HG02884 (cell line): Measurements from ENCODE around the gene CCDC68.
"Not testable (repeated sequence)": the region's sequence is repeated elsewhere in the genome, so short reads cannot be mapped to it uniquely, and the experiment has no call there.

ENCODE experiments used
- ATAC-seq: cut with Tn5 transposase; IDR thresholded peaks from one replicate; pipeline ENCODE4 v1.9.1; 2021; ENCODE audit warnings: mild to moderate bottlenecking, moderate library complexity; ENCODE audit not compliant: unreplicated experiment

Gene CCDC68

GRCh38 chr18:54958704-54959625 lies at the start of gene CCDC68:
Gene CCDC68, minus strand, starts transcription at chr18:54959461. Its CDS starts 16,670 bp downstream, at chr18:54942791.
- ATAC-seq: no peak

- ATAC-seq: no peak
Measured at GRCh38 chr18:55007602-55008001, 48.3 kb upstream of the CCDC68 start.

GRCh38 chr18:55003695-55004094 lies 44.4 kb upstream of the CCDC68 start:
- no peak for ATAC-seq

- ATAC-seq: no peak
Measured at GRCh38 chr18:55002261-55002660, 43.0 kb upstream of the CCDC68 start.

GRCh38 chr18:55001394-55002024 lies 42.2 kb upstream of the CCDC68 start:
- ATAC-seq: no peak

GRCh38 chr18:55000529-55000928 lies 41.3 kb upstream of the CCDC68 start:
- ATAC-seq: no peak

- ATAC-seq: no peak
Measured at GRCh38 chr18:54999016-54999415, 39.8 kb upstream of the CCDC68 start.

GRCh38 chr18:54995421-54996143 lies 36.3 kb upstream of the CCDC68 start:
- no peak for ATAC-seq

- ATAC-seq: no peak
Measured at GRCh38 chr18:54991981-54992380, 32.7 kb upstream of the CCDC68 start.

GRCh38 chr18:54984908-54985307 lies 25.6 kb upstream of the CCDC68 start:
- no peak for ATAC-seq

- no peak for ATAC-seq
Measured at GRCh38 chr18:54983791-54984190, 24.5 kb upstream of the CCDC68 start.

- ATAC-seq: peak; percentile 92
Measured at GRCh38 chr18:54983041-54983686, 23.9 kb upstream of the CCDC68 start.

GRCh38 chr18:54981076-54981475 lies 21.8 kb upstream of the CCDC68 start:
- no peak for ATAC-seq

- ATAC-seq: no peak
Measured at GRCh38 chr18:54975598-54975997, 16.3 kb upstream of the CCDC68 start.

GRCh38 chr18:54973046-54973445 lies 13.8 kb upstream of the CCDC68 start:
- ATAC-seq: no peak

- ATAC-seq: no peak
Measured at GRCh38 chr18:54968807-54969206, 9.5 kb upstream of the CCDC68 start.

GRCh38 chr18:54968237-54968636 lies 9.0 kb upstream of the CCDC68 start:
- not testable (repeated sequence) for ATAC-seq

- ATAC-seq: no peak
Measured at GRCh38 chr18:54967786-54968185, 8.5 kb upstream of the CCDC68 start.

- no peak for ATAC-seq
Measured at GRCh38 chr18:54964741-54965140, 5.5 kb upstream of the CCDC68 start.

- ATAC-seq: no peak
Measured at GRCh38 chr18:54962919-54963645, 3.8 kb upstream of the CCDC68 start.
